Mononuclear cell (primary cell): ENCODE measurements around the gene NAXE. TPM values are rescaled to one million over a fixed set of nuclear protein-coding genes. Genes with fewer than 3 reads are reported as not detected.
"Not testable (repeated sequence)": the region's sequence is repeated elsewhere in the genome, so short reads cannot be mapped to it uniquely, and the experiment has no call there.

ENCODE experiments used
- H3K27me3 ChIP-seq: 2 replicates; pipeline ENCODE4 v1.6.0; 2011; ENCODE audit warnings: low read length, control low read depth; ENCODE audit not compliant: insufficient read depth
- H3K4me1 ChIP-seq: 2 replicates; pipeline ENCODE4 v1.5.1; 2011; ENCODE audit warnings: mild to moderate bottlenecking, low read length, control low read depth; ENCODE audit not compliant: insufficient read depth
- H3K4me3 ChIP-seq: 2 replicates; pipeline ENCODE4 v1.5.1; 2011; ENCODE audit warnings: mild to moderate bottlenecking, low read length, moderate library complexity
- H3K9me3 ChIP-seq: 2 replicates; pipeline ENCODE4 v1.5.1; 2011; ENCODE audit warnings: low read depth, mild to moderate bottlenecking, control low read depth, low read length
- total RNA-seq: library from RNA; depleted of rRNA; stranded (reverse); fragments of >200 nt; gene quantifications from one replicate; pipeline ENCODE4 v1.2.3, GENCODE V29; 2012

NAXE gene
- total RNA-seq, 1 donor, result 23.9 TPM

- peaks cover 18% of the 10 kb centered on the region for H3K4me1 ChIP-seq
- no peaks in the 10 kb centered on the region for H3K9me3 ChIP-seq
- H3K4me3 ChIP-seq, result no peak overlapping the region
- H3K27me3 ChIP-seq, result no peaks in the 10 kb centered on the region
These were observed 2.6 kb downstream of the NAXE start for GRCh38 chr1:156594190-156594589.

- Histone ChIP-seq H3K27me3 (no peaks in the 10 kb centered on the region), H3K9me3 (no peaks in the 10 kb centered on the region), H3K4me1 (peaks cover 21% of the 10 kb centered on the region), H3K4me3 (no peak overlapping the region)
These were observed 3.4 kb downstream of the NAXE start for GRCh38 chr1:156595016-156595415.

- no peaks in the 10 kb centered on the region for H3K9me3 ChIP-seq
- peaks cover 23% of the 10 kb centered on the region for H3K4me1 ChIP-seq
- H3K4me3 ChIP-seq, result no peak overlapping the region
- no peaks in the 10 kb centered on the region for H3K27me3 ChIP-seq
These were observed 4.8 kb downstream of the NAXE start for GRCh38 chr1:156596426-156596825.

- no peak overlapping the region for H3K4me3 ChIP-seq
- no peaks in the 10 kb centered on the region for H3K9me3 ChIP-seq
- no peaks in the 10 kb centered on the region for H3K27me3 ChIP-seq
- H3K4me1 ChIP-seq, result peaks cover 24% of the 10 kb centered on the region
These were observed 6.5 kb downstream of the NAXE start for GRCh38 chr1:156598125-156598524.

GRCh38 chr1:156598731-156599432, 7.3 kb downstream of the NAXE start:
- Histone ChIP-seq H3K9me3 (no peaks in the 10 kb centered on the region), H3K27me3 (no peaks in the 10 kb centered on the region), H3K4me1 (peaks cover 24% of the 10 kb centered on the region), H3K4me3 (no peak overlapping the region)

- H3K9me3 ChIP-seq, result no peaks in the 10 kb centered on the region
- no peak overlapping the region for H3K4me3 ChIP-seq
- peaks cover 24% of the 10 kb centered on the region for H3K4me1 ChIP-seq
- H3K27me3 ChIP-seq, result no peaks in the 10 kb centered on the region
These were observed 8.2 kb downstream of the NAXE start for GRCh38 chr1:156599811-156600210.

- Histone ChIP-seq H3K9me3 (no peaks in the 10 kb centered on the region), H3K27me3 (no peaks in the 10 kb centered on the region), H3K4me3 (peak overlapping the region; percentile 62), H3K4me1 (peaks cover 24% of the 10 kb centered on the region)
These were observed 9.2 kb downstream of the NAXE start for GRCh38 chr1:156600733-156601121.

- no peaks in the 10 kb centered on the region for H3K27me3 ChIP-seq
- no peaks in the 10 kb centered on the region for H3K9me3 ChIP-seq
- H3K4me1 ChIP-seq, result peaks cover 24% of the 10 kb centered on the region
- peak within 1 kb of the TSS; percentile 62 for H3K4me3 ChIP-seq
These were observed 9.7 kb downstream of the NAXE start, which contains the start of gene GPATCH4 for GRCh38 chr1:156601122-156601830. GPATCH4 (minus strand) TSS chr1:156601479.

GRCh38 chr1:156601892-156602291, 10.3 kb downstream of the NAXE start:
- H3K4me1 ChIP-seq, result peaks cover 24% of the 10 kb centered on the region
- no peaks in the 10 kb centered on the region for H3K9me3 ChIP-seq
- no peaks in the 10 kb centered on the region for H3K27me3 ChIP-seq
- peak overlapping the region; percentile 62 for H3K4me3 ChIP-seq

- peaks cover 24% of the 10 kb centered on the region for H3K4me1 ChIP-seq
- H3K9me3 ChIP-seq, result no peaks in the 10 kb centered on the region
- no peaks in the 10 kb centered on the region for H3K27me3 ChIP-seq
- H3K4me3 ChIP-seq, result no peak overlapping the region
These were observed 11.0 kb downstream of the NAXE start for GRCh38 chr1:156602557-156602993.

- not testable (repeated sequence) for H3K4me3 ChIP-seq
These were observed 15.8 kb downstream of the NAXE start for GRCh38 chr1:156607344-156607743.

GRCh38 chr1:156608036-156608674, 16.6 kb downstream of the NAXE start:
- H3K9me3 ChIP-seq, result no peaks in the 10 kb centered on the region
- H3K4me1 ChIP-seq, result no peaks in the 10 kb centered on the region

More at GRCh38 chr1:156607344-156607743, 15.8 kb downstream of the NAXE start:
- H3K4me1 ChIP-seq, H3K9me3 ChIP-seq, H3K27me3 ChIP-seq: not testable (repeated sequence)

GRCh38 chr1:156608981-156609380, 17.4 kb downstream of the NAXE start:
- H3K9me3 ChIP-seq, result no peaks in the 10 kb centered on the region
- H3K27me3 ChIP-seq, result peaks cover 8% of the 10 kb centered on the region
- H3K4me1 ChIP-seq, result no peaks in the 10 kb centered on the region
- no peak overlapping the region for H3K4me3 ChIP-seq

More at GRCh38 chr1:156608036-156608674, 16.6 kb downstream of the NAXE start:
- H3K27me3 ChIP-seq, result peaks cover 8% of the 10 kb centered on the region
- H3K4me3 ChIP-seq, result no peak overlapping the region

- not testable (repeated sequence) for H3K27me3 ChIP-seq, H3K9me3 ChIP-seq
These were observed 18.5 kb downstream of the NAXE start for GRCh38 chr1:156610072-156610471.

GRCh38 chr1:156612666-156613065, 21.1 kb downstream of the NAXE start:
- Histone ChIP-seq H3K4me1 (no peaks in the 10 kb centered on the region), H3K4me3 (no peak overlapping the region), H3K27me3 (peaks cover 18% of the 10 kb centered on the region), H3K9me3 (no peaks in the 10 kb centered on the region)

More at GRCh38 chr1:156610072-156610471, 18.5 kb downstream of the NAXE start:
- H3K4me3 ChIP-seq, H3K4me1 ChIP-seq: not testable (repeated sequence)
